ENCODE measurements around the gene TNFRSF25.
"Not testable (repeated sequence)": the region's sequence is repeated elsewhere in the genome, so short reads cannot be mapped to it uniquely, and the experiment has no call there.

TNFRSF25 gene

DNA sequence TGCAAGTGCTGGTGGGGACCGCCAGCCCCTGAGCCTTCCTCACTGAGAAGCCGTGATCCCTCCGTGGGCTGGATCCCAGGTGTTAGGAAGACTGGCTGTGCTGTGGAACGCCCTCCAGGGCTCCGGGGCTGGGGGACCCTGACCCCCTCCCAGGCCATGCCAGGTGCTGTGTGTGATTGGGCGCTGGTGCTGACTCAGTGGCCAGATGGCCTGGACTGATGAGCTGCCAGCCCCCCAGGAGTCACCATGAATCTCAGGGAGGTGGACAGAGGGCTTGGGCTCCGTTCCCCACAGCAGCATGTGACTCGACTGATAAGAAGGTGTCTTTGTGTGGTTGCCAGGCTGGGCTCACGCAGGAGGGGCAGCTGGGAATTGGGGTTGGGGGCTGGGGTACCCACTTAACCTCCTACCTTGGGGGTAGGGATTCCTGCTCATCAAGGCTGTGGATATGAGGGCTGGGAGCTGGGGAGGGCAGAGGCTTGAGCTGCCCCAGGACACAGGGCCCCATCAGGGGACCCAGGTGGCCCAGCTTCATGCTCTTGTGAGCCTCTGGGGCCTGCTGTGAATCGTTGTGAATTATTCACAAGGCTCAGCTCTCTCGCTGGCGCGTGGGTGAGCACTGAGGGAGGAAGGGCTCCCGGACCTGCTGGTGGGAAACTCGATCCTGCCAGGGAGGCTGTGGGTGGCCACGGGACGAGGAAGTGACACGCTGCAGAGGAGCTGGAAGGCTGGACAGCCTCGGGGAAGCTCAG lies 36.1 kb downstream of the TNFRSF25 start:
- DNase-seq = peak; percentile 28

DNA sequence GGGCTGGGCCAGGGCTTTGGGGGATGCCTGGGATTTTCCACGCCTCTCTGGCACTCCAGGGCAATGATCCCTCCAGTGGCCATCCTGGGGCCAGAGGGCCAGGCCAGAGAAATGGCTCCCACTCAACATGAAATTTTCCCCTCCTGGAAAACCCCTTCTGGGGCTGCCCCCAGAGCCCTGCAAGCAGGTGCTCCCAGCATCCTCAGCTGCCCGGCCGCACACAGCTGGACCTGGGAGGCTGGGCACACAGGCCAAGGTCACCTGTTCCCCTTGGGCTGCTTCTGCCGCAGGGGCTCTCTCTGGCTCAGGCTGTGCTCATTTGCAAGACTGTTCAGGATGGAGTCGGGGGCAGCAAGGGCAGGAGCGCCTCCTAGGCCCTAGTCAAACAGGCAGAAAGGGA lies 37.5 kb downstream of the TNFRSF25 start:
- DNase-seq = not testable (repeated sequence)

- DNase-seq = peak; percentile 36
Observed at GRCh38 chr1:6427441-6428390, 38.3 kb downstream of the TNFRSF25 start.

- DNase-seq = no peak
Observed at GRCh38 chr1:6426972-6427350, 39.0 kb downstream of the TNFRSF25 start.

DNA sequence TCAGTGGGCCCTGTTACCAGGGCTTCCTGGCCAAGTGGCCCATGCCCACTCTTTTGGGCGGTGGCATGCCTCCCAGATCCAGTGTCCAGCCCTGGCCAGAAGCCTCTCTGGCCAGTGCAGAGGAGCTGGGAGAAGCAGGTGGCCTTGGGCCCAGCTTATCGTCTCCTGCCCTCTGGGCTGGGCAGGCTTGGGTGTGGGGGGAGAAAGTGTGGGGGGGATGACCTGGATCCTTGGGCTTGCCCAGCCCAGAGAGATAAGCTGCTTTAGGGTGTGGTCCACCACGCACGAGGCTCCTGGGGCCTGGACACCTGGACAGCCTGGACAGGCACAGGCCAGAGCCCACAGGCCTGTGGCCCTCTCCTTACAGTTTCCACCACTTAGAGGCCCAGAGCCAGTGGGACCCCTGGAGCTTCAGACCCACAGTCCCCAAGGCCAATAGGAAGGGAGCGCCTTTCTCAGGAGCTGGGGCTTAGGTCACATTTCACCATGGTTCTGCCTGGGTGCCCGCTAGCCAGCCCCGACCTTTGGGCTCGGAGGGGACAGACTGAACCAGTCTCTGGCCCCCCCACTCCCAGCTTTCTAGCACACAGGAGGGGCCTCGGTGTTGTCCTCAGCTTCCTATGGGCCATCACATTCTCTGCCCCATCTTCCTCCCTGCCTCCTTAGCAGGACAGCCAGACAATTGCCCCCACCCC lies 39.5 kb downstream of the TNFRSF25 start:
- no peak for DNase-seq

GRCh38 chr1:6425658-6426057 lies 40.3 kb downstream of the TNFRSF25 start:
- no peak for DNase-seq

DNA sequence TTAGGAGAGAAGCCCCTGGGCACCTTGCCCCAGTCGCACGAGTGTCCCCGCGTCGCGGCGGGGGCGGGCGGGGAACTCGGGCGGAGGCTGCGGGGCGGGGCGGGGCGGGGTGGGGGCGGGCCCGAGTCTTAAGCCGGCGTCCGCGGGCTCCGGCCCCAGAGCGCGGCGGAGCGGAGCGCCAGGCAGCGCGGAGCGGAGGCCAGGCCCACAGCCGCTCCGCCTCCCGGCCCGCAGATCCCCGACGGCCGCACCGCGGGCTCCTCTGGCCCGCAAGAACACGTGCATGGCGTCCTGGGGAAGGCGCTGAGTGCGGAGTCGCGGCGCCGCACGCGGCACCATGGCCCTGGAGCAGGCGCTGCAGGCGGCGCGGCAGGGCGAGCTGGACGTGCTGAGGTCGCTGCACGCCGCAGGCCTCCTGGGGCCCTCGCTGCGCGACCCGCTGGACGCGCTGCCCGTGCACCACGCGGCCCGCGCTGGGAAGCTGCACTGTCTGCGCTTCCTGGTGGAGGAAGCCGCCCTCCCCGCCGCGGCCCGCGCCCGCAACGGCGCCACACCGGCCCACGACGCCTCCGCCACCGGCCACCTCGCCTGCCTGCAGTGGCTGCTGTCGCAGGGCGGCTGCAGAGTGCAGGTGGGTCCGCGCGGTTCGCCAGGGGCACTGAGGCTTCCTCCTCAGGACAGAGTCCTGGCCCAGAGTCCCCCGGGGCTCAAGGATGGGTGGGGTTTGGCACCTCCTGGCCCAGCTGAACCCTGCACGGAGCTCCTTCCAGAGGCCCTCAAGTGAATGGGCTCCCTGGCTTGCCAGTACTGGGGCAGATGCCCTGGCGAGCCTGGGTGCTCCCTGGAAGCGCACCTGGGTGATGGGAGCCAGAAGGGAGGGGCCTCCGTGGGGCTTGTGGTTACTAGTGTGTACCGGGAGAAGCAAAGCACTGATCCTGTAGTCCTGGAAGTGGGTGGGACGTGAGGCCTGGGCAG lies 41.1 kb downstream of the TNFRSF25 start, which contains the start of gene ESPN:
ESPN (plus strand) TSS at position 158 of the 975 bp plus-strand sequence; CDS start at position 338, 180 bp downstream.
- peak; percentile 74 for DNase-seq

- DNase-seq = peak; percentile 64
Observed at GRCh38 chr1:6424000-6424565, 41.9 kb downstream of the TNFRSF25 start.

DNA sequence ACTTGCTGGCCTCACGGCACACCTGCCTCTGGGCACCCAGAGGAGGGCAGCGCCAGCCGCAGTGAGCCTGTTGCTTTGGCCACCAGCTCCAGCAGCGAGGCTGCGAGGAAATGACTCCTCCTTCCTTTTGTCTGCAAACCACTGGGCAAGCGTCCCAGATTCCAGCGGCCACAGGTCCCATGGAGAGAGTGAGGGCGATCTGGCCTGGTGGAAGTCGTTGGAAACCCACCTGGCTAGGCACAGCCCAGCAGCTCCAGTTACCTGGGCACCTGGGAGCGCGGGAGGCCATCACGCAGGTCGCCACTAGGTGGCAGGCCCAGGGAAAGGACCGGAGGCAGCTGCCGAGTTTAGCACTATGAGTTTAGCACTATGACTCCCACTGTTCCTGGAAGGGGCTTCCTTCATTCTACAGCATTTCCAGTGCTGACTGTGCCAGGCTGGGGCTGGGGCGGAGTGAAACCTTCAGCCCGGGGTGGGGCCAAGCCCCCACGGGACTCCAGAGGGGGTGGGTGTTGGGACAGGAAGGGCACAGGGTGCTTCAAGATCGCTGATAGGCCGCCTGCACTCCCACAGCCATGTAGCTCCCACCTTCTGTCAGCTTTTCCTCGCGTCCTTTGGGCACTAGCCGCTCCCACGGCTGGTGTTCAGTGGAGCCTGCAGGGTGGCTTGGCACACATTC lies 42.5 kb downstream of the TNFRSF25 start:
- peak; percentile 92 for DNase-seq

DNA sequence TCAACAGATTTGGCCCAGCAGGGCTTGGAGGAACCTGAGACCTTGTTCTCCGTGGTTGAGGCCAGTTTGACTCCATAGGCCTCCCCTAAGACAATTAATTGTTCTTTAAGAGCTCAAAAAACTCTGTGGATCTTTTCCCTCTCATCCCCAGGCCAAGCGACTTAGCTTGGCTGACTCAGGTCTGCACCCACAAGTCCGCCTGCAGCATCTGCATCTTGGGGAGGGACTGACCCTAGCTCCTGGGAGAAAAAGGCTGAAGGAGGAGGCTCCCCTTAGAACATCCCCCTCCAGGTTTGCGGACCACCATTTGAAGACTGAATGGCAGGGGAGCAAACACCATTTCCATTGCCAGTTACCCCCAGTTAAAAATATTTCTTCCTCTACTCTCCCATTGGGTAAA lies 44.7 kb downstream of the TNFRSF25 start:
- no peak for DNase-seq

- DNase-seq = no peak
Observed at GRCh38 chr1:6420454-6421042, 45.4 kb downstream of the TNFRSF25 start.

DNA sequence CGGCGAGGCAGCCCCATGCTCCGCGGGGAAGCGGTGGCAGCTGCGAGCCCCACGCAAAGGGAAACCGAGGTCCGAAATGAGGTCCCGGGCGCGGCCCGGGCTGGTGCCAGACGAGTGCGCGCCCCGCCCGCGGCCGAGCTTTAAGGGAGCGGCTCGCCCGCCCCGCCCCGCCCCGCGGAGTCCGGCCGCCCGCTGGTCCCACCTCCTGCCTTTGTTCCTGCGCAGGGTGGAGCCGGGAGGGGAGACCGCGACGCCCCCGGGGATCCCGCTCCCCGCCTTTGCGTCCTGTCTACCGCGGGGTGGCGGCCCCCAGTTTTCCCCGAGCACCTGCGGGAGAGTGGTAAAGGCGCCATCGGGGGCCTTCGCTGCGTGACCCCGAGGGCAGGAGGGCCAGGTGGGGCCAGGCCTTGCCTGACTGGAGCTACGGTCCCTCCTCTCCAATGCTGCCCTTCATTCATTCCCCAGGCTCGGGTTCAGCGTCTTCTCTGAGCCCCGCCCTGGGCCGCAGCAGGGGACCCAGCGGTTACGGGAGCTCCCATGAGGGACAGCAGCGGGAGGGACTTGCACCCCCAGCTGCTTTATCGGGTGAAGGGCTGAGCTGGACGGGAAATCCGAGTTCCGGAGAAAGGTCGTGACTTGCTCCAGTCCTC lies 46.0 kb downstream of the TNFRSF25 start, which contains the start of gene HES2:
HES2 (minus strand) TSS at position 116 of the 650 bp plus-strand sequence; CDS start at position 17, 99 bp downstream.
- DNase-seq = peak; percentile 63

GRCh38 chr1:6419397-6419803 lies 46.6 kb downstream of the TNFRSF25 start:
- peak; percentile 63 for DNase-seq

- DNase-seq = peak; percentile 70
Observed at GRCh38 chr1:6418668-6419396, 47.1 kb downstream of the TNFRSF25 start.

GRCh38 chr1:6417961-6418667 lies 47.9 kb downstream of the TNFRSF25 start:
- DNase-seq = no peak

DNA sequence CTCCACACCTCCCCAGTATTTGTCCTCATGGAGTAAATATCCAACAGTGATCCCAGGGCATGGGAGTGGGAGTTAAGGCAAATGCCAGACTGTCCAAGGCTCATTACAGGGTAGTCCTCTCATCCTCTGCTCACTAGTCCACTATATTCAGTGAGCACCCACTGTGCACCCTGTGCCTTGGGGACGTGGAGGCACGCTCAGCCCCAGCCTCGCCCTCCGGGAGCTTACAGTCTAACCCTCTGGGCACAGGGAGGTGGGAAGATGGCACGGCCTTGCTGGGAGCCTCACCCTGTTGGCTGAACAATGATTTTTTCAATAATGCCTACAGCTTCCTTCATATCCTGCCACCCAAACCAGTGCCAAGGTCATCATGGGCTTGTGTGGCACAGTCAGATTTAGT lies 49.1 kb downstream of the TNFRSF25 start:
- DNase-seq = no peak

- no peak for DNase-seq
Observed at GRCh38 chr1:6416295-6416656, 49.7 kb downstream of the TNFRSF25 start.

GRCh38 chr1:6414881-6415626 lies 50.9 kb downstream of the TNFRSF25 start:
- no peak for DNase-seq

Measured in DMS53 (cell line).